NCI-H1436 (cell line): ENCODE data around the gene C11orf91.
"Not testable (repeated sequence)": the region's sequence is repeated elsewhere in the genome, so short reads cannot be mapped to it uniquely, and the experiment has no call there.

Source experiments
- DNase-seq: peaks from one replicate; lab custom pipeline; 2025; lab: John Stamatoyannopoulos, UW

C11orf91 gene

DNA sequence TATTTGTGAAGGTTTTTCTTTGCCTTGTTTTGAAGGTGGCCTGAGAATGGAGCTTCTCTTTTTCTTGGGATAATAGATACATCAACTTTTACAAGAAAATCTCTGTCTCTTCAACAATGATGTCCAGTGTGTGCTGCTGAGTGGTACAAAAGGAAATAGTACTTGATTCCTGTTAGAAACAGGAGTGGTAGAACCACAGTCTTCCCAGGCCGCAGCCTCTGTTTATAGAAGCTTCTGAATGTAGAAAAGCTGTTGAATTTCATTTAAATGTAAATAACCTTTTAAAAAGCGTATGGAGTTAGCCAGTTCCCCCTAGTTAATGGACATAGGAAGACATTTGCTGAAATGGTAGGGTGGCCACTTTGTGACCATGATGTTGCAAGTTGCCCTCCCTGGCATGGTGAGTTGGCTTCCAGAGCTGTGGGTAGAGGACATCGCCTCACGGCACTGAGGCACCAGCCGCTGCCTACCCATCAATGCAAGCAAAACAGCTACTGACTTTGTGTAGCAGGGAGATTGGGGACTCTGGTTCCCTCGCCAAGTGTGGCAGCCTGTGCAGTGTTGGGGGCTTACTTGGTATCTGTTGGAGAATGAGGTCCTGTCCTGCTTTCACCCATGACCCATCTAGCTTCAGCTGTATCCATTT is 31.6 kb downstream of the C11orf91 start:
- DNase-seq: no peak

DNA sequence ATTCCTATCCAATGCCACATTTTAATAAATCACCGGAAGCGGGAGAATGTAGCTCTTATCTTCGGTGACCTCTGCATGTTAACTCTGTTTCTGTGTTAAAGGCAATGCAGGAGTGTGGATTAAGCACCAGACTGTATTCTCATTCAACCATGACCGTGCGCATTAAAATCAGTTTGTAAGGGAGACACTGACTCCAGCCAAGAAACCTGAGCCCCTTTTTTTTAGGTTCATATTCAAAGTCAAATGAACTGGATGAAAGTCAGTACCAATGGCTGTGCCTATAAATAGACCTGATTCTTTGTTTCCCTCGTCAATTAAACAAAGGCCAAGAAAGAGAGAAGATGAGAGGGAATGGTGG is 32.2 kb downstream of the C11orf91 start:
- no peak for DNase-seq

DNA sequence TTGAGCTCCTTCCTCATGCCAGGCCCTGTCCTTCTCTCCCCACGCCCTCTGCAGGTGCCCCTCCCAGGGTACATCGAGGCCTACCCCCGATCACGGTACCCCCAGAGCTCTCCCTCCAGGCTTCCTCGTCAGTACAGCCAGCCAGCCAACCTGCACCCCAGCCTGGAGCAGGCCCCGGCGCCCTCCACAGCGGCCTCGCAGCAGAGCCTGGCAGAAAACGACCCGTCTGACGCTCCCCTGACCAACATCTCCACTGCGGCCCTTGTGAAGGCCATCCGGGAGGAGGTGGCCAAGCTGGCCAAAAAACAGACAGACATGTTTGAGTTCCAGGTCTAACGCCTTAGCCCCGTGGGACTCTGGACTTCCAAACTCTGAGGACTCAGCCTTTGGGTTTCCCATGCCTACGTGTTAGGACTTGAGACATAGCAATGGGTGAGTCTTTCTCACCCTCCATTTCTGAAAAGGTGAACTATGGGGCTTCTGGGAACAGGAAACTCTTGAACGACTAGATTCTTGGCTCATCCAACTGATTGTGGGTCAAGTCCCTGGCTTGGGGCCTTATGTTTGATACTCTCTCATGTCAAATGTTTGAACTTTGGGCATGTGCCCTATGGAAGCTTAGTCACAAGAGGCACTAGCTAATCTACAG is 32.7 kb downstream of the C11orf91 start:
- no peak for DNase-seq

DNA sequence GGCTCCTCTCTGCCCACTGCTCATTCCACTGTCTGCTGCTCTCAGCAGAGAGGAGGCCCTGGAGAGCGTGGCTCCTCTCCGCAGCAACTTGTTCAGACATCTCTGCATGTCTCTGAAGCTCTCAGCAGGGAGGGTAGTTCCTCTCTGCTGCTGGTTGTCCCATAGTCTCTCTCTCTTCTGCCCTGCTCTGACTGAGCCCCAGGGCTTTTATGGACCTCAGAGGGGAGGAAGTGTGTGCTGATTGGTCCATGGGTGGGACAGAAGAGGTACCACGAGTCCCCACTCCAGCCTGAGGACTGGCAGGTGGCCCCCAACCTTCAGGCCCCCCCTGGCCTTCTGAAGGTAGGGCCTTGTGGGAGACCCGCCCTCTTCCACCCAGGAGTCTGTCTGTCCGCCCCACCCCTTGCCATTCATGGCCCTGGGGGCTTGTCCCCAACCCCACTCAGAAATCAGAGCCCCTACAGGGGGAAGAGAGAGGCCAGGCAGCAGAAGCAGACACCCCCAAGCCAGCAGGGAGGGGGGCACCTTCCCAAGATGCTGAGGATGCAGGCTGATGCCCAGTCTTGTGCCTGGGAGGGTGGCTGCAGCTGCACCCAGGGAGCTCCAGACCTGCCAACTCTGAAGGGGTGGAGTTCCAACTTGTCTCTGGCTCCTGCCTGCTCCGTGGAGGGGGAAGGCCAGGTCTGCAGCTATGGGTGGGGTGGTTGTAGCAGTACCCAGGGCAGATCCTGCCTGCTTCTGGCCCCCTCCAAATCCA is 35.1 kb downstream of the C11orf91 start:
- no peak for DNase-seq

DNA sequence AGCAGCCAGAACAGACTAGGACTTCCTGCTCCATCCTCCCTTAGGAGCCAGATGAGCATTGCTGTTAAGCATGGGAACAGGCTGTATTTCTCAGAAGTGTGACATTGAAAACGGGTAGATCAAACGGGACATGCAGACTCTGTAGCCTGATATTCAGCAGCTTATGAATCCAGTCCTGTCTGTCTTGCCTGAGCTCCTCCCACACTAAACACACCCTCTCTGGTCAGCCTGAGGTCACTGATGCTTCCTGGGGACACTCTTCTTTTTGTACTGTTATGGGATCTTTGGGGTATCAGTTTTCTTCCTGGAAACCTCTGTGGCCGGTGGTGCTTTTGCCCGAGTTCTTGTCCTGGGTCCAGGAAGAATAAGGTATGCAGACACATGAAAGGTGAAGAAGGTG is 35.8 kb downstream of the C11orf91 start:
- DNase-seq: no peak

DNA sequence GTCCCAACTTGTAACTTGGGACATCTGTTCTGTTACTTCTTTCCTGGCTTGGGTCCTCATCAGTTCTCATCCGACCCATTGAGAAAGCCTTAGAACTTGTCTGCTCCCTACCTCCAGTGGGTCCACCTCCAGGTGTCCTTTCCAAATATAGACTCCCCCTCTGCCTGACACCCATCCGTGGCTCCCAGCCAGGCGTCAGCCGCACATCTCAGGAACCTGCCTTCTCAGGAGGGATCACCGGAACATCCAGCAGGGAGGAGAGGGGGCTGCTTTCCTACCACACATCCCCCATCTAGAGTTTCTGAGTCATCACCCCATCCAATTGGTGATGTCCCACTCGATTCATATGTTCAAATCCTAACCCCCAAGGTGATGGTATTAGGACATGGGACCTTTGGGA is 36.5 kb downstream of the C11orf91 start:
- no peak for DNase-seq

DNA sequence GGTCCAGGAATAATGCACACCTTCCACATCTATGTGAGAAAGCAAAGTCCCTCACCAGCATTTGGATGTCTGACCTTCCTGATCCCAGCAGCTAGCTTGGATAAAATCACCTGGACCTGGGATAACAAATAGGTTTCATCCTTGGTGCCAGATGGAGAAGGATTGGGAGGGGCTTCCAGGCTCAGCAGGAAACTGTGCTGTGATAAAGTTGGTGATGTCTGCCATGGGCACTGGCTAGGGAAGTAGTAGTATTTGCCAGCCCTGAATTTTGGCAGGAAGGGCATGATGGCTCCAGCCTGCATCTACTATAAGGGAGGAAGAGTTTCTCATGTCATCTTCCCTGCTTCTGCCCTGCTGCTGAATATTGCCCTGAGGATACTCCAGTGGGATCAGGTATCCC is 37.5 kb downstream of the C11orf91 start:
- DNase-seq: no peak

DNA sequence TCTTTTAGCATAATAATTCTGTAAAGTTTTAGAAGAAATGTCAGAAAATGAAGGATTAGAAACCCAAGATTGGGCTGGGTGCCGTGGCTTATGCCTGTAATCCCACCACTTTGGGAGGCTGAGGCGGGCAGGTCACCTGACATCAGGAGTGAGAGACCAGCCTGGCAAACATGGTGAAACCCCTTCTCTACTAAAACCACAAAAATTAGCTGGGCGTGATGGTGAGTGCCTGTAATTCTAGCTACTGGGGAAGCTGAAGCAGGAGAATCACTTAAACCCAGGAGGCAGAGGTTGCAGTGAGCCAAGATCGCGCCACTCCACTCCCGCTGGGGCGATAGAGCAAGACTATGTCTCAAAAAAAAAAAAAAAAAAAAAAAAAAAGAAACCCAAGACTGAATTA is 39.1 kb downstream of the C11orf91 start:
- DNase-seq: not testable (repeated sequence)

DNA sequence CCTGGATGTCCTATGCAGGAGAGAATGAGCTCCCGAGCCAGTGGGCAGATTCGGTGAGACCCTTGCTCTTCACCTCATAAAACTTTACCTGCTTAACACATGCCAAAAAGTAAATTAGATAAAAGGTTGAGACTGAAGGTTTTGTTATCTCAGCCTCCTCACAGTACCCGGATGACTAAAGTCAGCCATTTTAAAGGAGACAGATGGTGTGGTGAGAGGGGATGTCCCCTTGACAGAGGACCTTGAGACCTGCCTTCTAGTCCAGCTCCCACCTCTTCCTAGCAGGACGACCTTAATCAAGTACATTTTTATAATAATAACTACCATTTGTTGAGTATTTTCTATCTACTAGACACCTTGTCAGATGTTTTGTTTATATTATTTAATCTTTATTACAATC is 39.7 kb downstream of the C11orf91 start:
- no peak for DNase-seq

DNA sequence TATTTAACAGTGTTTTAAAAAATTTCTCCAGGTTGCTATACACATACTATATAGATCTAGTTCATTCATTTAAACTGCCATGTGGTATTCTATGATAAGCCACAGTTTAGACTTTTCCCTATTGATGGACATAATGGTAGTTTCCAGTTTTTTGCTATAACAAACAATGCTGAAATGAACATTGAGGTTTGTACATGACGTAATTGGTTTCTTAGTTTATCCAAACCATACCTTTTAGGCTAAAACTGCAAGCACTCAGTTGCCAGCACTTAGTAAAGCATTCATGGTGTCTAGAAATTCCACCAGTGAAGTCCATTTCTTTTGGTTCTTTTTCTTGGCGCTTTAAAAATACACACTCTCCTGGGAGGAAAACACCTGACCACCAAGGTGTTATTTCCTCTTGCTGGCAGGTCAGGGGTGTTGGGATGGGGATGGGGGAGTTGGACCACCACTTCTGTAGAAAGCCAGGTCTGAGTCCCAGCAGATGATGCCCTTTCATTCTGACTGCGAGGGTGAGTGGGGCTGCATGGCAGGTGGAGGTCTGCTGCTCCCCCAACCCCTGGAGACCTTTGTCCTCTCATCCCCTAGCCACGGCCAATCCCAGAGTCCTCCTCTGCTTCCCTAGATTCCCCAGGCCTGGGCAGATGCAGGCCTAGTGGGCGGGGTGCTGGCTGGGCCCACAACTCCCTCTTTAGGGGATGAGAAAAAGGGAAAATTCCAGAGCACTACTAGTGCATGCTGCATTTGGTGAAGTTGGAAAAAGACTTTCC is 41.1 kb downstream of the C11orf91 start:
- DNase-seq: no peak

DNA sequence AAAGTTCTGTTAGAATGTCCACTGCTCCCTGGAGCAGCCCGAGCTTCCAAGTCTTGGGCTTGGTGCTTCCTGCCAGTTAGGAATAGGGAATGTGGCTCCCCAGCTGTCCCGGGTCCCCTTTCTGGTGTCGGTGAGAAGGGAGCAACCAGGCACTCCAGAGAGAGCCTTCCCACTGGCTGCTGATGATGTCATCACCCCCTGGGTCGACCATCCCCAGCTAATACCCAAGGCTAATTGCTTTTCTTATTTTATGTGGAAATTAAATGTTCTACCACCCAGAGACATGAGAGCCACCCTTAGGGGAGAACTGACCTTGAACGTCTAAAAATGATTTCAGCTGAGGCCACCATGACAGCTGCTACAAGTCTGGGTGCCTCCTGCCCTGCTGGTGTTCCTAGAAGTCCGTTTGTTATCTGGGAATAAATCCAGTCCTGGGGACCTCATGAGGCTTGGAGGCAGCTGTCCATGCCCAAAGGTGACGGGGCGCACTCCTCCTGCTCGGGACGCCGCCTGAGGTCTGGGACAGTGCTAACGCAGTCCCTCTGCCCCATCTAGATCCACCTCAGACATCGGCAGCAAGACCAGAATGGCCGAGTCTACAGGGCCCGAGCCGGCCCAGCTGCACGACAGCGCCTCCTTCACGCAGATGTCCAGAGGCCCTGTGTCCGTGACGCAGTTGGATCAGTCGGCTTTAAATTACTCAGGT is 42.3 kb downstream of the C11orf91 start:
- no peak for DNase-seq

DNA sequence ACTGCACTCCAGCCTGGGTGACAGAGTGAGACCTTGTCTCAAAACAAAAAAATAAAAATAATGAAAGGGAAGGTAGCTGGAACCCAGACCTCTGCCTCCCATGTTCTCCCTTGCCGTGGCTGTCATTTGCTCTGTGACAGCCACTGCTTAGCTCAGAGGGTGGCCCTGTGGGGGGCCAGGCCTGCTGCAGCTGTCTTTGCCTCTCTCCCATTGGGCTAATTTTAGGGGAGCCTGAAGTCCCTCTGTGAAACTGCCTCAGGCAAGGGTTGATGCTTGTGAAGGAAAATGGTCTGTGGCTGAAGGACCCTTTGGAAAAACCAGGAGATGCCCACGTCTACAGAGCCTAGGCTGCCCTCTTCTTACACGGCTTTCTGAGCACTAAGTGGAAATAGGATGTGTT is 42.9 kb downstream of the C11orf91 start:
- no peak for DNase-seq

DNA sequence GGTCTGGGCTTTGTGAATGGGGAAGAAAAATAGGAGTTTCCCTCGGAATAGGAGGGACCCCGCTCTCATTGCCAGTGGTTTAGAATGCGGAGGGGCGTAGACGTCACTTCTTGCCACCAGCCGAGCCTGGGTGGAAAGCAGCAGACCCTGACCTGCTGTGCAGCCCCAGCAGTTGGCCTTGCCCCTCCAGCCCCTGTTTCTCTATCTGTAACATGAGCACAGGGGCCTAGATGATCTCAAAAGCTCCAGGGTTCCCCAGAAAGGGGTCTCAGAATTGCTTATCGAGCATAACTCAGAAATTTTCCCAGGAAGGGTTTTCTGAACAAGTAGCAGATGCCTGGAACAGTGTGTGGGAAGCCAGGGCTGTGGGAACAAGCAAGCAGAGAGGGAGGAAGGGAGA is 43.9 kb downstream of the C11orf91 start:
- DNase-seq: no peak

DNA sequence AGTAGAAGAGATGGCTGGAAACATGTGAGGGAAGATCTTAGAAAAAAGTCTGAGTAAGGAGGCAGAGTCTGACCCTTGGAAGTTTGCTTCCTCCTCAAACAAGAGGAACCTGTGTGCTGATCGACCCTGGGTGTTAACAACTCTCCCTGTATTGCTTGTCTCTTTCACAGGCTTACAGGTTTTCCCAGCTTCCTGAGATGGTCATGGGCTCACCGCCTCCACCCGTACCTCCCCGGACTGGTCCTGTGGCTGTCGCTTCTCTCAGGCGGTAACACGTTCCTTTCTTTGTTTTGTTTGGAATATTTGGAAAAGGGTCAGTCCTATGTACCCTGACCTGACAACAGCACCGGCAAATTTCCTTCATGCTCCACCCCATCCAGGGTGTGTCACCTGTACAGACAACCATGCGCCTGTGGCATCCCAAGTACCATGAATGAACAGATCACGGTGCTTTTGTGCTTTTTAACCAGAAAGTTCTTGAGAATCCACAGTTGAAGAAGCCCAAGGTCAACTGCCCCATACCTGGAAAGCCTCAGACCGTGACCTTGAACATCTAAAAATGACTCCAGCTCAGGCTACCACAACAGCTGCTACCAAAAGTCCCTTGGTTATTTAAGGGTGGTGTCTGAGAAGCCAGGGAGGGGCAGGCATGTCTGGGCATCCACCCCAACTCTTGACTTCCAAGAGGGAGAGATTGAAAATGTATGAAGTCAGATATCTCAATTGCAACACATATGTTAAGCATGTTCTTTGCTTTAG is 44.6 kb downstream of the C11orf91 start:
- DNase-seq: no peak

DNA sequence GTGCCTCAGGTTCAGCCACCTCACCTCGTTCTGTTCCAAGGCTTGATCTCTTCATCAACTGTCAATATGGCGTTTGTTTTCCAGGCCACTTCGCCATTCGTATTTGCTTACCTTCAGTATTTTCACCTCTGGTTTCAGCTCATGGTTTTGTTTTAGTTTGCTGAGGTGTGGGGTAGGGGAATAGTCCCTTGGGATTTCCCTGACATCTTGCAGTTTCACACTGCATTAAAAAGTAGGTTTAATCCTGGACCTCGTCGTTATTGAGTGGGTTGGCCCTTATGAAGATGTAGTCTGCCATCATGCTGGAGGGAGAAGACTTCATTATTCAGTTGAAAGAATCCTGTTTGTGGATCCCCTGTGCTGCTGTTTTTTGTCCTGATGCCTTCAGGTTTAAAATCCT is 46.0 kb downstream of the C11orf91 start:
- DNase-seq: no peak

DNA sequence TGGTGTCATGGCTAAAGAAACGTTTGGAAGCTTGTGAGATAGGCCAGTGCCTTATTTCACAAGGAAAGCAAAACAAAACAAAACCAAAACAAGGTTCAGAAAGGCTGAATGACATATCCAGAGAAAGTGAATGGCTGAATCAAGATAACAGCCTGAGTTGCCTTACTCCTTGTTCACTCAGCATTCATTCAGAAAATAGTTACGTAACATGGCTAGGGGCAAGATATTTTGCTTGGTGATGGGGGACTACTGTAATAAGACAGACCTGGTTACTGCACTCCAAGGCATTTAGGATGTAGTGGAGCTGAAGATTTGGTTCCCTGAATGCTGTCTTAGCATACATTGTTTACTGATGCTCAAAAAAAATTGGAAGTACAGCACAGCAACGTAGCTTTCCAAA is 47.7 kb downstream of the C11orf91 start:
- DNase-seq: no peak

DNA sequence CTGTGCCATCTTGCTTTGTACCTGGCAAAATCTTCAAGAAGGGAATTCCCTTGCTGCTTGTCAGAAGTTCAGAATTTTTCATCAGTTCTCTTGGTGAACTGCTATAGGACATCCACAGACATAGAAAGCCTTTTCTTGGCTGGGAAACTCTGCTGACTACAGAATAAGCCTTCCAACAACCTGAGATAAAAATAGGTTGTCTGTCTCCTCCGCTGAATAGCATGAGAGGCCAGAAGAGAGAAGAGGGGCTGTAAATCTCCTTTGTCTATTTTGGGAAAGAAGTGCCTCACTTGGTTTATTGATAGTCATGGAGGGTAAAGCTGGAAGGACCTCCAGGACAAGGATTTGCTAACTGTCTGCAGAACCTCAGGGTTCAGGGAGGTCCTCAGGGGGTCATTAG is 48.2 kb downstream of the C11orf91 start:
- DNase-seq: no peak

DNA sequence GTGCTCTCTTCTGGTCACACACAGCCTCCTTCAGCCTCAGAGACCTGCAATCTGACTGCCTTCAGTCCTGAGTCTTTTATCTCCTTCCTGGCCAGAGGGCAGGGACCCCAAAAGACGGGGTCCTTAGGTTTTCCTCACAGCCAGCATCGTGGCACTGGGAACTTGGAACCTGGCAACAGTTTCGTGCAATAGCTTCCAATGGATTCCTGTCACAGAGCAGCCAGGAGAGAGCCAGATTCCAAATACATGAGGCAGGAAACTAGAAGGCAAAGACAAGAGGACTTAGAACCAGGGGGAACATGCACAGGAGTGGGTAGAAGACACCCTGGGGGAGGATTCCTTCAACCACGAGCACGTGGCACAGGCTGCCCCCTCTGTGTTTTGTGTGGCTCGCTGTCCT is 48.6 kb downstream of the C11orf91 start:
- DNase-seq: no peak

DNA sequence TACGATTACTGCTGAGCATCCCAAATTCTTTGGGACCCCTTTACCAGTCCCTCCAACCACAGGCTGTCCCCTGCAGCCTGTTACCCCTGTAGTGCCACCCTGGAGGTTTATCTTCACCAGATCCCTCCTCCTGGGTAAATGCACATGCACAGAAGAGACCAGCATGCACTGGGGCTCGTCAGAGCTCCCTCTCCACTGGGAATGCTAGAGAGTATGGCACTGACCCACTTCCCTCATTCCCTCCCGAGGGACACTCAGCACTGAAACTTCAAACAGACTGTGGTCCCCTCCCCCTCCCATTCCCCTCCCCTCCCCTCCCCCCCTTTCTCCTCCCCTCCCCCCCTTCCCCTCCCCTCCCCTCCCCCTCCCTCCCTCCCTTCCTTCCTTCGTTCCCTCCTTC is 49.1 kb downstream of the C11orf91 start:
- no peak for DNase-seq

DNA sequence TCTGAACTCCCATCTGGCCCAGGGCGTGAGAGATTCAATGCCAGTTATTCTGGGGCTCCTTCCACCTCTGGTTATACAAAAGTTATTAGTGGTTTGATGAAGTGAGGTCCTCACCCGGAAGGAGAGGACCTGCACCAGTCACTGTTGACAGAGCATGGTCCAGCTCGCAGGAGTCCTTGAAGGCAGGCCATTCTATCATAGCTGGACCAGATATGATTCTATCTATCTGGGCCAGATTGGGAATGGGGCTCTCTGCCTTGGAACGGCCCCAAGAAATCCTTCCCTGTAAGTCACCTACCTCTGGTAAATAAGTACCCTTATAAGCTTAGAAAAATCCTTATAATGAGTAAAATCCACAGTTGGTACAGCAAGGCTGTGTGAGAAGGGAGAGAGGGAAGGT is 50.7 kb downstream of the C11orf91 start:
- DNase-seq: no peak
